Activated T-helper 17 cell treated with anti-CD3 and anti-CD28 coated beads, Interleukin-2, amount 50 U/mL, for 72 hours (primary cell): ENCODE data around the gene HK1. TPM values are rescaled to one million over a fixed set of nuclear protein-coding genes. Genes with fewer than 3 reads are reported as not detected.

Experiments used
- ATAC-seq: fragments of 150-1000 bp; cut with Tn5 transposase; replicated peaks from 2 replicates; pipeline ENCODE4 v1.10.0; 2021; ENCODE audit warnings: mild to moderate bottlenecking, moderate library complexity
- H3K27ac Mint-ChIP-seq: one replicate; pipeline ENCODE4 v1.8.0; 2022; ENCODE audit warnings: mixed read lengths
- H3K27me3 Mint-ChIP-seq: one replicate; pipeline ENCODE4 v1.8.0; 2022; ENCODE audit warnings: mixed read lengths
- H3K36me3 Mint-ChIP-seq: one replicate; pipeline ENCODE4 v1.8.0; 2022; ENCODE audit warnings: low read depth, mild to moderate bottlenecking, mixed read lengths
- H3K4me1 Mint-ChIP-seq: one replicate; pipeline ENCODE4 v1.8.0; 2022; ENCODE audit warnings: mixed read lengths
- H3K4me3 Mint-ChIP-seq: one replicate; pipeline ENCODE4 v1.8.0; 2022; ENCODE audit warnings: mild to moderate bottlenecking, mixed read lengths
- H3K9me3 Mint-ChIP-seq: one replicate; pipeline ENCODE4 v1.8.0; 2022; ENCODE audit warnings: mixed read lengths
- total RNA-seq, 2 donors: library from RNA; stranded (reverse); gene quantifications; one replicate each; pipeline ENCODE4 v1.2.3, GENCODE V29; 2022

Gene HK1
- total RNA-seq, 2 donors from 2014 or later = 216 to 221 TPM

DNA sequence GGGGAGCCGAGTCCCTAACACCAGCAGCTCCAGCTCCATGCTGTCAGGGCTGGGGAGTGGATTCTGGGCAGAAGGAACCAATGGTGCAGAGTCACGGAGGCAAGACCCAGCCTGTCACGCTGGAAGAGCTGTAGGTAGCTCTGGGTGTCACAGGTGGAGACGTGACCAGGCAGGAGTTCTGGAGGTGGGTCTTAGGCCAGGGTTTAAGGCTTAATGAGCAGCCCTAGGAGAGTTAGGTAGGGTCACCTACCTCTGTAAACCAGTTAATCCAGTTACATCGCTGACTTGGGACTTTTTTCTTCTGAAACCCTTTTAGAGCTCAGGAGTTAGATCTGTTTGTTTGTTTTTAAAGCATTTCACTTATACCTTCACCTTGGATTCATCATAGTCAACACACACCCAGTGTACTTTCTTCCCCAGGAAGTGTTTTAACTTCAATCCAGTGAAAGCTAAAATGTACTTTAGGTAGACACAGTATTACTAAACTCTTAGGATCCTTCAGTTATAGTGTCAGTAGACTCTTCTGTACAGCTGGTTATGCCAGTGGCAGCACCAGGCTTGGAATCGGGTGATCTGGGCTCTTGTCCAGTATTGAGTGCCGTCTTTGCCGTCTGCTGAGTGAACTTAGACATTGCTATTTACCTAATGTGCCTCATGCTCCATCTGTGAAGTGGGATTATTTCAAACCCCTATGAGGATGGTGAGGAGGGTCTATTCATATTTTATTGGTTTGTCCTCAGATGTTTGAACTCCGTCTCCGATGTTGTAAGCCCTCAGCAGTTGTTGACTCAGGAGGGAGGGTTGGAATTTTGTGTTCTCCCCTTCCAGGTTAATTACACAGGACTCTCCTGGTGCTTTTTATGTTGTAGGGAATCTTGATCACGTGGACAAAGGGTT is 107.4 kb downstream of the HK1 start:
- Mint-ChIP-seq H3K27ac (peak overlapping the region; percentile 45), H3K27me3 (no peaks in the 10 kb centered on the region), H3K9me3 (no peaks in the 10 kb centered on the region), H3K4me1 (peaks cover 5% of the 10 kb centered on the region), H3K4me3 (no peak overlapping the region), H3K36me3 (peaks cover 100% of the 10 kb centered on the region)
- ATAC-seq = no peak

DNA sequence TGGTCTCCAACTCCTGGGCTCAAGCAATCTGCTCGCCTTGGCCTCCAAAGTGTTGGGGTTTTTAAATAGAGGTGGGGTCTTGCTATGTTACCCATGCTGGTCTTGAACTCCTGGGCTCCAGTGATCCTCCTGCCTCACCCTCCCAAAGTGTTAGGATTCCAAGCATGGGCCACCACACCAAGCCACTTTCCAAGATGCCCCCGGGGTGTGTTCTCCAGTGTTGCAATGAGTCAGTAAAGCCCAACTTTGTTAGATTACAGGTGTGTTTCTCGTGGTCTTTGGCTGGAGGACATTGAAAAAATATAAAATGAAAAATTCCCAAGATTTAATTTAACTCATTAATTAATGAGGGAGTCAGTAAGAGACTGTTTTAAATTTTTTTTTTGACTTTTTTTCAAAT is 109.2 kb downstream of the HK1 start:
- no peak overlapping the region for H3K4me3 Mint-ChIP-seq
- H3K9me3 Mint-ChIP-seq = no peaks in the 10 kb centered on the region
- H3K27me3 Mint-ChIP-seq = no peaks in the 10 kb centered on the region
- peaks cover 5% of the 10 kb centered on the region for H3K4me1 Mint-ChIP-seq
- ATAC-seq = no peak
- no peak overlapping the region for H3K27ac Mint-ChIP-seq
- peaks cover 99% of the 10 kb centered on the region for H3K36me3 Mint-ChIP-seq

GRCh38 chr10:69388488-69388887 is 110.2 kb downstream of the HK1 start:
- H3K9me3 Mint-ChIP-seq = no peaks in the 10 kb centered on the region
- no peak for ATAC-seq
- no peaks in the 10 kb centered on the region for H3K27me3 Mint-ChIP-seq
- H3K27ac Mint-ChIP-seq = no peak overlapping the region
- H3K36me3 Mint-ChIP-seq = peaks cover 99% of the 10 kb centered on the region
- no peak overlapping the region for H3K4me3 Mint-ChIP-seq
- peaks cover 5% of the 10 kb centered on the region for H3K4me1 Mint-ChIP-seq

DNA sequence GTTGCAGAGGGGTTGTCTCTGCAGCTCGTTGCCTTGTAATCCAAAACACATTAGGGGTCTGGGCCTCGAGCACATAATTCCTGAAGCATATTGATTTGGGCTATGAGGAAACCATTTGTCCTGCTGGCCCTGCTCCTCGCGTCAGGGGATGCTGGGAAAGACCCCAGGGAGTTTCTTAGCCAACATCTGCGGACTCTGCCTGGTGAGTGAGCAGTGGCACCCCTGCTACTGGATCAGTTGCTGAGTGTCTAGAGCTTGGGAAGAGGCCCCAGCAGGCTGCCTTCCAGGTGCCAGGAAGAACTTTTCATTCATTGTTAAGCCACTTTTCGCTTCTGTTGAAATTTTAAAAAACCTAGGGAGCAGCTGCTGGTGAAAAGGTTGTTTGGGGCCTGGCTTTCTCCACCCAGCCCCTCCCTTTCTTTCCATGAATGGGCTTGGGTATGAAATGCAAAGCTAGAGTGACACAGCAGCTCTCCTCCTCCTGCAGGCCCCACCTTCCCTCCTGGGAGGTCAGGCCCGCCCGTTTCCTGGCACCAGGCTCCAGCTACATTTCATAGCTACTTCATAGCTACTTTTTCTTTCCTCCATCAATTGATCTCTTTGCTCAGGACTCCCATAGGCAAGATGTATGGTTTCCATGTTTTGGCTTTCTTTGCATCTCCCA is 111.7 kb downstream of the HK1 start:
- H3K27me3 Mint-ChIP-seq = no peaks in the 10 kb centered on the region
- no peak for ATAC-seq

DNA sequence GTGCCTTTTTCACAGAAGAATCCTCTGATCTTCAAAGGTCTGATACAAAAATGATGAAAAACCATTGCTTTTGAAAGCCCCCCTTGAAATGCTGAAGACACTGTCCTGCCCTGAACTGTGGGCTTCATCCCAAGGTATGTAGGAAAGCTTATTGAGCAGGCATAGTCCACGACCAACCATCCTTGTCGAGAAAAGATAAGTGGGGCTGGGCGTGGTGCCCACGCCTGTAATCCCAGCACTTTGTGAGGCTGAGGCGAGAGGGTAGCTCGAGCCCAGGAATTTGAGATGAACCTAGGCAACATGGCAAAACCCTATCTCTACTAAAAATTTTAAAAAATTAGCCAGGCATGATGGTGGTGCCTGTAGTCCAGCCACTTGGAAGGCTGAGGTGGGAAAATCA is 112.9 kb downstream of the HK1 start:
- Mint-ChIP-seq H3K27ac (peak overlapping the region; percentile 28), H3K27me3 (no peaks in the 10 kb centered on the region), H3K36me3 (peaks cover 99% of the 10 kb centered on the region), H3K4me3 (no peak overlapping the region), H3K9me3 (no peaks in the 10 kb centered on the region), H3K4me1 (no peaks in the 10 kb centered on the region)
- no peak for ATAC-seq

More for the DNA sequence above, 111.7 kb downstream of the HK1 start:
- Mint-ChIP-seq H3K4me1 (peaks cover 3% of the 10 kb centered on the region), H3K4me3 (no peak overlapping the region), H3K9me3 (no peaks in the 10 kb centered on the region), H3K27ac (peak overlapping the region; percentile 28), H3K36me3 (peaks cover 99% of the 10 kb centered on the region)

DNA sequence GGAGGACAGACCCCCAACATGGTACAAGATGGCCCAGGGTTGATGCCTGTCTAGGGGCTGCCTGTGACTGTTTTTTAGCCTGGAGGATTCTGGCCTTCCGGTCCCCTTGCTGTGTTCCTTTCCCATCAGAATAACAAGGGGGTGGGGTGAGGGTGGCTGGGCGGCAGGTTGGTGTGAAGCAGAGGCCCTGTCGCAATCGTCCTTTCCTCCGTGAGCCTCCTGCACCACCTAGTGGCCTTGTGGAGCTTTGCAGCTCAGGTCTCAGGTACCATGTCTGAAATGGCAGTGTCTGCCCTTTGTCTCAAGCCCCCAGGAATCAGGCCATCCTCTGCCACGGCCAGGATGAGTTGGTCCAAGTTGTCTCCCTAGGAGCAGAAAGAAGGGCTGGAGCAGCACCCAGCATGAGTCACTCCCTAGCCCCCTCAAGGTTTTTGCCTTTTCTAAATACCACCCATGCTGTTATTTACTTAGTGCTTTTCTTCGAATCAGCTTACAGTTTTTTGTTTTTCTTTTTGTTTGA is 114.2 kb downstream of the HK1 start:
- H3K36me3 Mint-ChIP-seq = peaks cover 99% of the 10 kb centered on the region
- peak overlapping the region; percentile 71 for H3K27ac Mint-ChIP-seq
- H3K4me3 Mint-ChIP-seq = no peak overlapping the region
- H3K27me3 Mint-ChIP-seq = no peaks in the 10 kb centered on the region
- H3K9me3 Mint-ChIP-seq = no peaks in the 10 kb centered on the region
- peak; percentile 93 for ATAC-seq
- no peaks in the 10 kb centered on the region for H3K4me1 Mint-ChIP-seq

DNA sequence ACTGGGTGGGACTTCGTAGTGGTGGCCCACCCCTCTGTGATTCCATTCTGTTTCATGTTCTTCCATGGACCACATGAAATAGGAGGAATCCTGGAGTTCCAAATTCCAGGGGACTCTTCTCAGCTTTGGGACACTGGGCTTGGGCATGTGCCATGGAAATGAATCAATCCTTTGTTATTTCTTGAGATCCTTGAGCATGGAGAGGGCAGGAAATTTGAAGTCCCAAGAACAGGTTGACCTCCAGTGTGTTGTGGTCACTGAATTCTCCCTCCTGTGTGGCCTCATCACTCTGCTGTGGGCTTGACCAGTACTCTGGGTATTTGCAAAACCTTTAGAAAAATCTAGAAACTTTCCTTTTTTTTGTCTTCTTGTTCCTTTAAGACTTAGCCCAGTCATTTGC is 115.7 kb downstream of the HK1 start:
- H3K4me1 Mint-ChIP-seq = no peaks in the 10 kb centered on the region
- H3K4me3 Mint-ChIP-seq = no peak overlapping the region
- H3K27ac Mint-ChIP-seq = peak overlapping the region; percentile 1
- peaks cover 99% of the 10 kb centered on the region for H3K36me3 Mint-ChIP-seq
- ATAC-seq = no peak
- H3K27me3 Mint-ChIP-seq = no peaks in the 10 kb centered on the region
- H3K9me3 Mint-ChIP-seq = no peaks in the 10 kb centered on the region

DNA sequence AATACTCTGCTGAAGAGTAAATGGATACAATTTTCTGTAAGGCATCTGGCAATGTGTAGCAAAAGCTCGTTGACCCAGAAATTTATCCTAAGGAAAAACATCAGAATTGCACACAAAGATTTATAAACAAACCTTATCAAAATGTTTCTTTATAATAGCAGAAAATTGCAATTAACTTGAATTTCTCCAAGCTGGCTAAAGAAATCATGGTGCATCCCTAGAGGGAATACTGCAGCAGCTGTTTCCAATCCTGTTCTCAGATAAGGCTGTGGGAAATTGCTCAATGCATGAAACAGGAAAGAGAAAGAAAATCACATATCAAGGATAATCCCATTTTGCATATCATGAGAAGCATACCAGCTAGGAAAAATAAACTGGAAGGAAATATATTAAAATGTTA is 119.7 kb downstream of the HK1 start:
- no peaks in the 10 kb centered on the region for H3K9me3 Mint-ChIP-seq
- H3K4me3 Mint-ChIP-seq = no peak overlapping the region
- no peak overlapping the region for H3K27ac Mint-ChIP-seq
- no peaks in the 10 kb centered on the region for H3K4me1 Mint-ChIP-seq
- peaks cover 100% of the 10 kb centered on the region for H3K36me3 Mint-ChIP-seq
- no peaks in the 10 kb centered on the region for H3K27me3 Mint-ChIP-seq
- no peak for ATAC-seq

GRCh38 chr10:69398466-69398865 is 120.2 kb downstream of the HK1 start:
- H3K27me3 Mint-ChIP-seq = no peaks in the 10 kb centered on the region
- no peaks in the 10 kb centered on the region for H3K9me3 Mint-ChIP-seq
- no peaks in the 10 kb centered on the region for H3K4me1 Mint-ChIP-seq
- peaks cover 100% of the 10 kb centered on the region for H3K36me3 Mint-ChIP-seq
- H3K4me3 Mint-ChIP-seq = no peak overlapping the region
- H3K27ac Mint-ChIP-seq = peak overlapping the region; percentile 31
- no peak for ATAC-seq

DNA sequence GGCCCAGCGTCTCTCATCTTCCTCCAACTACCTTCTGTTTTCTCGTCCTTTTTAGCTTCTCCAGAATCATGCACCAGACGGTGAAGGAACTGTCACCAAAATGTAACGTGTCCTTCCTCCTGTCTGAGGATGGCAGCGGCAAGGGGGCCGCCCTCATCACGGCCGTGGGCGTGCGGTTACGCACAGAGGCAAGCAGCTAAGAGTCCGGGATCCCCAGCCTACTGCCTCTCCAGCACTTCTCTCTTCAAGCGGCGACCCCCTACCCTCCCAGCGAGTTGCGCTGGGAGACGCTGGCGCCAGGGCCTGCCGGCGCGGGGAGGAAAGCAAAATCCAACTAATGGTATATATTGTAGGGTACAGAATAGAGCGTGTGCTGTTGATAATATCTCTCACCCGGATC is 122.6 kb downstream of the HK1 start:
- Mint-ChIP-seq H3K36me3 (peaks cover 87% of the 10 kb centered on the region), H3K27me3 (no peaks in the 10 kb centered on the region), H3K9me3 (no peaks in the 10 kb centered on the region), H3K4me1 (no peaks in the 10 kb centered on the region), H3K27ac (peak overlapping the region; percentile 30), H3K4me3 (no peak overlapping the region)
- ATAC-seq = no peak

- peaks cover 82% of the 10 kb centered on the region for H3K36me3 Mint-ChIP-seq
- H3K9me3 Mint-ChIP-seq = no peaks in the 10 kb centered on the region
- no peak overlapping the region for H3K27ac Mint-ChIP-seq
Observed at GRCh38 chr10:69401416-69401815, 123.1 kb downstream of the HK1 start.

DNA sequence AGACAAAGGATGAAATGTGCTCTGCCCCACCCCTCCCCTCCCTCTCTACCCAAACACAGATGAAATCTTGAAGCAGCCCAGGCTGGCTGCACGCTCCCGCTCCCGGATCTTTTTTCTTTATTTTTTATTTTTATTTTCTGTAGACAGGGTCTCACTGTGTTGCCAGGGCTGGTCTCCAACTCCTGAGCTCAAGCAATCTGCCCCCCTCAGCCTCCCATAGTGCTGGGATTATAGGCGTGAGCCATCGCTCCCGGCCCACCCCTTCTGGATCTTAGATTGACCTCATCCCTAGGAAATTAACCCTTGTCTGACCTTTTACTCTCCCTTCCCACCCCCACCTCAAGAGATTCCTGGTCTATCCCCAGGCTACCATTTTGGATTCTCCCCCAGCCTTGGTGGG is 124.1 kb downstream of the HK1 start:
- H3K4me1 Mint-ChIP-seq = peaks cover 6% of the 10 kb centered on the region
- ATAC-seq = no peak
- H3K27me3 Mint-ChIP-seq = no peaks in the 10 kb centered on the region
- peak overlapping the region; percentile 29 for H3K27ac Mint-ChIP-seq
- peaks cover 73% of the 10 kb centered on the region for H3K36me3 Mint-ChIP-seq
- H3K9me3 Mint-ChIP-seq = no peaks in the 10 kb centered on the region
- no peak overlapping the region for H3K4me3 Mint-ChIP-seq

More at GRCh38 chr10:69401416-69401815, 123.1 kb downstream of the HK1 start:
- no peak for ATAC-seq
- H3K4me3 Mint-ChIP-seq = no peak overlapping the region
- H3K4me1 Mint-ChIP-seq = peaks cover under 1% of the 10 kb centered on the region
- no peaks in the 10 kb centered on the region for H3K27me3 Mint-ChIP-seq

GRCh38 chr10:69403066-69403465 is 124.8 kb downstream of the HK1 start:
- peak overlapping the region; percentile 29 for H3K27ac Mint-ChIP-seq
- H3K9me3 Mint-ChIP-seq = no peaks in the 10 kb centered on the region
- H3K4me1 Mint-ChIP-seq = peaks cover 6% of the 10 kb centered on the region
- no peak for ATAC-seq
- H3K27me3 Mint-ChIP-seq = no peaks in the 10 kb centered on the region
- peaks cover 66% of the 10 kb centered on the region for H3K36me3 Mint-ChIP-seq
- H3K4me3 Mint-ChIP-seq = no peak overlapping the region

- Mint-ChIP-seq H3K27me3 (no peaks in the 10 kb centered on the region), H3K4me3 (no peak overlapping the region), H3K36me3 (peaks cover 61% of the 10 kb centered on the region), H3K4me1 (peaks cover 9% of the 10 kb centered on the region), H3K27ac (peak overlapping the region; percentile 29), H3K9me3 (no peaks in the 10 kb centered on the region)
- peak; percentile 11 for ATAC-seq
Observed at GRCh38 chr10:69403519-69403918, 125.2 kb downstream of the HK1 start.

DNA sequence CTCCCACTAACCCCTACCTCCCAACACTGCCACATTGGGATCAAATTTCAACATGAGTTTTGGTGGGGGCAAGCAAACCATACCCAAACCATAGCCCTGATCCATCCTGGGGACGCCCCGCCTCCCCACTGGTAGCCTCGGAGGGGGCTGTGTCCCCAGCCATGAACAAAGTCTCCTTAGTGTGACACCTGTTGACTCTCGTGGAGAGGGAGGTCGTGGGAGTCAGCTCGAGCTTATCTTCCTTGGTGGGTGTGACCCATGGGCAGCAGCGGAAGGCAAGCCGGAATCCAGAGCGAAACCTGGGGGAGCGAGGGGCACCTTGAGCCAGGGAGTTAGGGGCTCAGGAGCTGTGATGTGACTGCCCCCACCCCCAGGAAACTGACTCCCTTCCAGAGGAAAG is 126.5 kb downstream of the HK1 start:
- no peak for ATAC-seq
- H3K36me3 Mint-ChIP-seq = peaks cover 49% of the 10 kb centered on the region
- peaks cover 14% of the 10 kb centered on the region for H3K4me1 Mint-ChIP-seq

More for the DNA sequence above, 126.5 kb downstream of the HK1 start:
- H3K4me3 Mint-ChIP-seq = no peak overlapping the region
- no peaks in the 10 kb centered on the region for H3K9me3 Mint-ChIP-seq
- H3K27me3 Mint-ChIP-seq = no peaks in the 10 kb centered on the region
- H3K27ac Mint-ChIP-seq = peak overlapping the region; percentile 79
